ENCODE data around the gene E2F1.
A peak's percentile ranks its signal among the peaks of the same experiment; 100 is the strongest.
"Not testable (repeated sequence)": the region's sequence is repeated elsewhere in the genome, so short reads cannot be mapped to it uniquely, and the experiment has no call there.

Gene E2F1

DNA sequence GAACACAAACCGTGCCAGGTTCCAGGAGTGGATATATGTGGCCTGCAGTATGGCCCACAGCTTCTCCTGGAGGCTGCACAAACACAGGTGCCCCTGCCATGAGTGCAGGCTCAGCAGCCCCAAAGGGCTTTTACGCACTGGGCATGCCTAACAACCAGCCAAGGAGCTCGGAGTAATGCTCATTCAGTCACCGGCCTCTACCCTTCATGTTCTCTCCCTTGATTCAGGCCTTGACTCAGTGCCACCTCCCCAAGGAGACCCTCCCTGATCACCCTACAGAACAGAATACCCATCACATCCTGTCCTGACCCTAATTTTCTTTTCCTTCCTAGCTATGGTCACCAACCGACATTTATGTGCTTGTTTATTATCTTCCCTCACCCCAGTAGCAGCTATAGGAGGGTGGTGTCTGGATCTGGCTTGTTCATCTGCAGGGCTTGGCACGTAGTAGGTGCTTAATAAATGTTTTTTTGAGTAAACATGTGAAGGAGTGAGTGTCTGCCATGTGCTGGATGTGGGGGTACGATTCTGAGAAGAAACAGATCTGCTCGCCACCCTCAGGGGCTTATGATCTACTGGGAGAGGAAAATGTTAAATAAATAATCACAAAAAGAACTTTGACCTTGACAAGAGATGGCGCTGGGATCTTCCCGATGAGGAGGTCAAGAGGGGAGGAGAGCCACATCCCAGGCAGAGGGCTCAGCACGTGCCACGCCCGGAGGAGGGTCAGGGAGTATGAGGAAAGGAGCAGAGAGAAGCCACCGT, 24.7 kb upstream of the E2F1 start:
- no peak for DNase-seq (ENCODE audit: low read depth)

DNA sequence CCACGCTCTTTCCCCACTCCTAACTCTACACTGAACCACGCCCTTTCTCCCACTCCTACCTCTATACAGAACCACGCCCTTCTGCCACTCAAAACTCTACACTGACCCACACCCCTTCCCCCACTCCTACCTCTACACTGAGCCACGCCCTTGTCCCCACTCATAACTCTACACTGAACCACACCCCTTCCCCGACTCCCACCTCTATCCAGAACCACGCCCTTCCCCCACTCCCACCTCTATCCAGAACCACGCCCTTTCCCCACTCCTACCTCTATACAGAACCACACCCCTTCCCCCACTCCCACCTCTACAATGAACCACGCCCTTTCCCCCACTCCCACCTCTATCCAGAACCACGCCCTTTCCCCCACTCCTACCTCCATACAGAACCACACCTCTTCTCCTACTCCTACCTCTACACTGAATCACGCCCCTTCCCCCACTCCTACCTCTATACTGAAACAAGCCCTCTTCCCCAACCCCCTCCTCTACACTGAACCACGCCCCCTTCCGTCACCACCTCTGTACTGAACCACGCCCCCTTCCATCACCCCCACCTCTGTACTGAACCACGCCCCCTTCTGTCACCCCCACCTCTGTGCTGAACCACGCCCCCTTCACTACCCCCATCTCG, 23.8 kb upstream of the E2F1 start:
- no peak for DNase-seq (ENCODE audit: low read depth)

DNA sequence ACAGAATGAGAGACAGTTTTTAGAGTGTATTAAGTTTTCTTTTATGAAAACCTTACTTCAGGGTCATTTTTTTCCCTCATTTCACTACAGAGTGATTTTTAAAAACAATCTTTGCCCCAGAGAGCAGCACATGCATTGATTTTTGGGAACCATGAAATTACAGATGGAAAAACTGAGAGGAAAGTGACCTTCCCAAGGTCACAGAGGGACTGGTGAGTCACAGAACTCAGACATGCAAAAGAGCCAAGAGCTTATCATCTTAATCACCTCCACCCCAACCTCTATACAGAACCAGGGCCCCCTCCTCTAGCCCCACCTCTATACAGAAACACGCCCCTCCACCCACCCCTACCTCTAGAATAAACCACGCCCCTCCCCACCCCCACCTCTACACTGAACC, 23.2 kb upstream of the E2F1 start:
- DNase-seq (ENCODE audit: low read depth): no peak

DNA sequence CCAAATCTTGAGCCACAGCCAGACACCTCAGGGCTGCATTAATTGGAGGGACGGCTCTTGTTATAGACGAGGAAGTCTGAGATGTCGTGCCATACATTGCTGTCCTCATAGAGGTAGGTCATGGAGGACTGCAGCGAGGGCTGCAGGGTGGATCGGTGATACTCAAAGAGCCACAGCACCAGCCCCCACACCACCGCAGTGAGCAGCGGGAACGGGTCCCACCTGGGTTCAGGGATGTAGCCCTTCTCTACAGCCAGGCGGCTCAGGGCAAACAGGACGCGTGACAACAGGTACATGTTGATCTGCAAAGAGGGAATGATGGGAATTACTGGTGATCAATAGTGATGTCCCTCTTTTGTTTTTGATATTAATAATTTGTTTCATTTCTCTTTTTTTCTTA, 21.5 kb upstream of the E2F1 start:
- no peak for DNase-seq (ENCODE audit: low read depth)

DNA sequence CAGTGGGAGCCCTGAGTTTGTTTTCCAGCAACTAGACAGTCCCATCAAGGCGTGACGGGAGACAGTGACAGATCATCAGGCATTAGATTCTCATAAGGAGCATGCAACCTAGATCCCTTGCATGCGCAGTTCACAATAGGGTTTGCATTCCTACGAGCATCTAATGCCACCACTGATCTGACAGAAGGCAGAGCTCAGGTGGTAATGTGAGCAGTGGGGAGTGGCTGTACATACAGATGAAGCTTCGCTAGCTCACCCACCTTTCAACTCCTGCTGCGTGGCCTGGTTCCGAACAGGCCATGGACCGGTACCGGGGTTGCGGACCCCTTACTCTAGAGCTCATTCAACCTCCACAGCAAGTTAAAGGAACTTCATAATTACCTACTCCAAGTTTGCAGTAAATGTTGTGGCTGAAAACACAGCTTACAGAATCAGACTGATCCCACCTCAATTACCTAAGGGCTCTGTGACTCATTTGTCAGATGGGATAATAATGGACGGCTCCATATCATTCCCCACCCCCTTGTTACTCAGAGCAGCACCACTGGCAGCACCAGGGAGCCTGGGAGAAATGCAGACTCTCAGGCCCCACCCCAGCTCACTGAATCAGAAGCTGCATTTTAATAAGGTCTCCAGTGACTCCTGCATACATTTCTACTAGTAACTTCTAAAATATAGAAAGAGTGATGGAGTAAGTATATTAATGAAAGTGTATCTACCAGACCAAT, 18.2 kb upstream of the E2F1 start:
- DNase-seq (ENCODE audit: low read depth): no peak

DNA sequence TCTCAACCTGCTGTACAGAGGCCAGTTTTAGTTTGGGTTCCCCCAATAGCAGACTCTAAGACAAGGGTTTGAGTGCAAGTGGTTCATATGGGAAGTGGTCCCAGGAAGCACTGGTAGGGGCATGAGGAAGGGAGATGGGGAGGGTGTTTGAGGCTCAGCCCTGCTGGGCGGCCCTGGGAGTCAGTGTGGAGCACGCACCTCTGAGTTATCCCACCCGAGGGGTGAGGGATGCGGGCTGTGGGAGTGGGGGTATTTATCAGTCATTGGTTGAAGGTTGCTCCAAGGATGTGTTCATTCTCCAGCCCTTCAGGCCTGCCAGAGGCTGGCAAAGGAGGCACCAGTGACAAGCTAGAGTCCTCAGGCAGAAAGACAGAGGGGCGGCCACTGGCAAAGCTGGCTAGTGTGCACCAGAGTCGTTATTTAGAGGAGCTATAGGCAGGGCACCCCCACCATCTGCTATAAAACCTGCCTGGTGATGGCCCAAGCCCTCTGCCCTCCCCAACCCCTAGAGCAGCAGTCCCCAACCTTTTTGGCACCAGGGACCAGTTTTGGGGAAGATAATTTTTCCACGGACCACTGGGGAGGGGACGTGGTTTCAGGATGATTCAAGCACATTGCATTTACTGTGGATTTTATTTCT, 17.4 kb upstream of the E2F1 start:
- DNase-seq (ENCODE audit: low read depth): no peak

DNA sequence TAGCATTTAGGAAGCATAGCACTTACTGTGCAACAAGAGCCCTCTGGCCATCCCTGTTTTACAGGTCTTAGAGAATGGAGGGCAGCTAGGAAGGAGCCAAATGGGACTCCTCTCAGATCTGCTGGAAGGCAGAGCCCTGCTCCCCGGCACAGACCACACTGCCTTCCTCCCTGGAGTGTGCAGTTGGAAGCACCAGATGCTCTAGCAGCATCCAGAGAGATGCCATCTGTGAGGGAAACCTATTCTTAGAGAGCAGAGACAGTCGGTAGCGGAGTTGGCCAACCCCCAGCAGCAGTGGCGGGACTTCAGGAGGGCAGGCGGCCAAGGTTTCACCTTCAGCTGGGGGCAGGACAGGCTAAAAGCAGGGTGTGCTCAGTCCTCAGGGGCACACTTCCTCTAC, 16.7 kb upstream of the E2F1 start:
- DNase-seq (ENCODE audit: low read depth): no peak

DNA sequence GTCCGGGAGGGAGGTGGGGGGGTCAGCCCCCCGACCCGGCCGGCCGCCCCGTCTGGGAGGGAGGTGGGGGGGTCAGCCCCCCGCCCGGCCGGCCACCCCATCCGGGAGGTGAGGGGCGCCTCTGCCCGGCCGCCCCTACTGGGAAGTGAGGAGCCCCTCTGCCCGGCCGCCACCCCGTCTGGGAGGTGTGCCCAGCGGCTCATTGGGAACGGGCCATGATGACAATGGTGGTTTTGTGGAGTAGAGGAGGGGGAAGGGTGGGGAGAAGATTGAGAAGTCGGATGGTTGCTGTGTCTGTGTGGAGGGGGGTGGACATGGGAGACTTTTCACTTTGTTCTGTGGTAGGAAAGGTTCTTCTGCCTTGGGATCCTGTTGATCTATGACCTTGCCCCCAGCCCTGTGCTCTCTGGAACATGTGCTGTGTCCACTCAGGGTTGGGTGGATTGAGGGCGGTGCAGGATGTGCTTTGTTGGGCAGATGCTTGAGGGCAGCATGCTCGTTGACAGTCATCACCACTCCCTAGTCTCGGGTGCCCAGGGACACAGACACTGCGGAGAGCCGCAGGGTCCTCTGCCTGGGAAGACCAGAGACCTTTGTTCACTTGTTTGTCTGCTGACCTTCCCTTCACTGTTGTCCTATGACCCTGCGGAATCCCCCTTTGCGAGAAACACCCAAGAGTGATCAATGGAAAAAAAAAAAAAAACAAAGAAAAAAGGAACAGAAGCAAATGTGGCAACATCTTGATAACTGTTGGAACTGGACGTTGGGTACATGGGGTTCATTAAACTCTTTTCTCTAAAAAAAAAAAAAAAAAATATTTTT, 15.7 kb upstream of the E2F1 start:
- no peak for DNase-seq (ENCODE audit: low read depth)

DNA sequence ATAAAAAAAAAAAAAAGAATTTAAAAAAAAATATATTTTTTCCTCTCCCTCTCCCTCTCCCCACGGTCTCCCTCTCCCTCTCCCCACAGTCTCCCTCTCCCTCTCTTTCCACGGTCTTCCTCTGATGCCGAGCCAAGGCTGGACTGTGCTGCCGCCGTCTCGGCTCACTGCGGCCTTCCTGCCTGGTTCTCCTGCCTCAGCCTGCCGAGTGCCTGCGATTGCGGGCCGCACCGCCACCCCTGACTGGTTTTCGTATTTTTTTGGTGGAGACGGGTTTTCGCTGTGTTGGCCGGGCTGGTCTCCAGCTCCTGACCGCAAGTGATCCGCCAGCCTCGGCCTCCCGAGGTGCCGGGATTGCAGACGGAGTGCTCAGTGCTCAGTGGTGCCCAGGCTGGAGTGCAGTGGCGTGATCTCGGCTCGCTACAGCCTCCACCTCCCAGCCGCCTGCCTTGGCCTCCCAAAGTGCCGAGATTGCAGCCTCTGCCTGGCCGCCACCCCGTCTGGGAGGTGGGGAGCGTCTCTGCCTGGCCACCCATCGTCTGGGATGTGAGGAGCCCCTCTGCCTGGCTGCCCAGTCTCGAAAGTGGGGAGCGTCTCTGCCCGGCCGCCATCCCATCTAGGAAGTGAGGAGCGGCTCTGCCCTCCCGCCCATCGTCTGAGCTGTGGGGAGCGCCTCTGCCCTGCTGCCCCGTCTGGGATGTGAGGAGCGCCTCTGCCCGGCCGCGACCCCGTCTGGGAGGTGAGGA, 14.7 kb upstream of the E2F1 start:
- not testable (repeated sequence) for DNase-seq (ENCODE audit: low read depth)

DNA sequence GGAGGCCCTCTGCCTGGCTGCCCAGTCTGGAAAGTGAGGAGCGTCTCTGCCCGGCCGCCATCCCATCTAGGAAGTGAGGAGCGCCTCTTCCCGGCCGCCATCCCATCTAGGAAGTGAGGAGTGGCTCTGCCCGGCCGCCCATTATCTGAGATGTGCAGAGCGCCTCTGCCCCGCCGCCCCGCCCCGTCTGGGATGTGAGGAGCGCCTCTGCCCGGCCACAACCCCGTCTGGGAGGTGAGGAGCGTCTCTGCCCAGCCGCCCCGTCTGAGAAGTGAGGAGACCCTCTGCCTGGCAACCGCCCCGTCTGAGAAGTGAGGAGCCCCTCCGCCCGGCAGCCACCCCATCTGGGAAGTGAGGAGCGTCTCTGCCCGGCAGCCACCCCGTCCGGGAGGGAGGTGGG, 12.8 kb upstream of the E2F1 start:
- not testable (repeated sequence) for DNase-seq (ENCODE audit: low read depth)

DNA sequence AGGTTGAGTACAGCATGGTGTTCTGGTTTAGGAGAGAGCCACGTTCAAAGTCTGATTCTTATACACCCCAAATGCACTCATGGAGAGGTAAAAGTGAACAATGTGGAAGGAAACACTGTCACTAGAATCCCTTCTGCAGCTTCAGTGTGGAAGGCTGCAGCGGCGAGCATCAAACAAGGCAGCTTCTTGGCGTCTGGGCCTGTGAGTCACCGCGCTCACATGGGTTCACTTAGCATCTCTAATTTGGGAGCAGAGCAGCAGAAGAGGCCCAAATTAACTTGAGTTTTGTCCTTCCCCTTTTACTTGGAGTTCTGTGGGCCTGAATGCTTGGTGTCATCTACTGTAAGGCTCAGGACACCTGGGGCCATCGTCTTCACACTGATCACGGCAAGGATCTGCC, 10.9 kb upstream of the E2F1 start:
- DNase-seq (ENCODE audit: low read depth): no peak

DNA sequence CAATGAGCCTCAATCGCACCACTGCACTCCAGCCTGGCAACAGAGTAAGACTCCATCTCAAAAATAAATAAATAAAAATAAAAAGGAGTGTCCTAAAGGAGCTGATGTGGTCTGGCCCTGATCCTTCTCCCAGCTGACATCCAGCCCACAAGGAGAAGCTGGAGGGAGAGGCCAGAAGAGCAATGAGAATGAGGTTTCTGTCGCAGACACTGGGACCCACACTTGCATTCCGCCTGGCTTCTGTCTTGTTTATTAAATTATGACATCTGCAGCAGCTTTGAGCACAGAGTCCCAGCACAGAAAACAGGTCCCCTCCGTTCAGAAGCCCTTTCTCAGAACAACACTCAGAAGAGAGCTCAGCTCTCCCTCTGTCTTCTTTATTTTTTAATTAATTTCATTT, 10.3 kb upstream of the E2F1 start:
- DNase-seq (ENCODE audit: low read depth): no peak

DNA sequence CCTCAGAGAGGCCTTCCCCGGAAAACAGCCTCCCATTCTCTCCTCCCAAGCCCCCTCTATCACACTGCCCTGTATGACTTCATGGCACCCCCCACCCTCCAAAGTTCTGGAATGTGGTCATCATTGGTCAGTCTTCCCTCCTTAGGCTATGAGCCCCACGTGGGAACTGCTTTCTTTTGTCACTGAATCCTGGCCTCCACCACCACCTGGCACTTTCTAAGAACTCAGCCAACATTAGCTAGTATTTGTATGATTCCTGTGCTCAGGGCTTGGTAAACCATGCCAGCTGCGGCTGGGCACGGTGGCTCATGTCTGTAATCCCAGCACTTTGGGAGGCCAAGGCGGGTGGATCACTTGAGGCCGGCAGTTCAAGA, 8.4 kb upstream of the E2F1 start:
- DNase-seq (ENCODE audit: low read depth): no peak

DNA sequence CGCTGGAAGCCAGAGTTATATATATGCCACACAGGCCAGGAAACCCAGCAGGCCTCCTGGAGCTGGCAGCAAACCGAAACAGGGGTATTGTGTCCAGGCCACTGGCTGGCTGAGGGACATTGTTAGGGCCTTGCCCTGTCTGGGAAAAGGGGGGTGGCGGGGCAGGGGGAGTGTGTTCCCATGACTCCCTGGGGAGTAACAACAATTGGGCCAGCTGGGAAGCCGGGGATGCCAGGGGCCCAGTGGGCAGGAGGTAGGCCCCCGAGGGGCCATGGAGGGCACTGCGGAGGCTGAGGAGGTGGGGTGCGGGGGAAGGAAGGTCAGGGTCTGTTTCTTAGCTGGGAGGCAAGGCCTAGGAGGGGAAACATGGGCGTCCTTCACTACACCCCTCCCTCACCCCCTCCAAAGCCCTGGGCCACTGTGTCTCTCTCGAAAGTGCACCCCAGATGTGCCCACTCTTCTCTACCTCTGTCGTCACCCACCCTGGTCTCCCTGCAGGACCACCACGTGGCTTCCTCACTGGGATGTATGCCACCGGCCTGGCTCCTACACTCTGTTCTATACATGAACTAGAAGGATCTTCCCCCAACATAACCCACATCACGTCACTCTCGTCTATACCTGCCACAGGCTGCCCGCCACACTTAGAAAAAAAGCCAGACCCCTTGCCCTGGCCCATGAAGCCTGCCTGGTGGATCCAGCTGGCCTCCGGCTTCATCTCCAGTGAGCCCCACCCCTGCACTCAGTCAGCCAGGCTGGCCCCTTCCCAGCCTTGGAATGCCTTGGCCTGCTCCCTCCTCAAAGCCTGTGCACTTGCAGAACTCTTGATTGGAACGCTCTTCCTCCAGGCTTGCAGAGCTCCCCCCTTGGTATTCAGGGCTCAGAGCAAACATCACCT, 7.8 kb upstream of the E2F1 start:
- no peak for DNase-seq (ENCODE audit: low read depth)

DNA sequence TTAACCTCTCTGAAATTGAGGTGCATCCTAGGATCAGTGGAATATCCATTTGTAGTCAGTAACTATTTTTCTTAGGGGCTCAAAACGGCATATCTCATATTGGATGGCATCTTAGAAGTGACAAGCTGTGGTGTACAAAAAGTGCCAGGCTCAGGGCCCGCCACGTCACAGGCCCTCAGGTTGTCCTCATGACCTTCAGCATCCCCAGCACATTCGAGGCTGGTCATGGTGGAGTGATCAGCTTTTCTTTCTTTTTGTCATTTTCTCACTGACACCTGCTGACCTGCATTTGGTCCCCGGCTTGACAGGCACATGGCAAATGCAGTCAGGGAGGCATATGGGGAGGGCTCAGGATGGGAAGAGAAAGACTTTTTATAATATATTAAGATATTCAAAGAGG, 7.1 kb upstream of the E2F1 start:
- DNase-seq (ENCODE audit: low read depth): no peak

DNA sequence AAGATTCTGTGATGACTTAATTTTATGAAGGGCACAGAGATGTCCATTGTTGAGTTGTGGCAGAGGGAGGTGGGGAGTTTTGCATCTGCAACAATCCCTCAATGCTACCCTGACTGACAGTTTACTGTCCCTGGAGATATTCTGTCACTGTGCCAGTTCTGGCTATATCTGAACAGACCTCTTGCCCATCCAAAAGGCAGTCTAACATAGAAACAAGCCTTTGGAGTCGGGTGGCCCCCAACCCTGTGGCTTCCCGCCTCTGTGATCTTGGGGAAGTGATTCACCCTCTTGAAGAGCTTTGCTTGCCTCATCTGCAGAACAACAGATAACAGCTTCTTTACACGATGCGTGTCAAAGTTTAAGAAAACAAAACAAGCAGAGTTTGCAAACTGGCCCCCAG, 3.8 kb upstream of the E2F1 start:
- peak; percentile 33 for DNase-seq (ENCODE audit: low read depth)

DNA sequence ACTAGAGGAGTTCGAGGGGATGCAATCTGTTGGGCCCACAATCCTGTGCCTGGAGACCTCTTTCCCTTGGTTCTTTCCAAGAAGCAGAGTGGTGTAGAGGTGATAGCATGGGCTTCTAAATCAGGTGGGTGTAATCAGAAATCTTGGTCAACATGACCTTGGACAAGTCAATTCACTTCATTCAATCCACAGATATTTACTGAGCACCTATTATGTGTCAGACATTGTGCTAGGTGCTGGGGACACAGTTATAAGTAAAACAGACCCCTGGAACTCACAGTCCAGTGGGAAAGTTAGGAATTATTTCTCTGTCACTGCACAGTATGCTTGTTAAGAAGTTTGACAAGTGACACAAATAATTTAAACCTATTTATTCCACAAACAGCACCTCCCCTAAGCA, 3.3 kb upstream of the E2F1 start:
- DNase-seq (ENCODE audit: low read depth): no peak

DNA sequence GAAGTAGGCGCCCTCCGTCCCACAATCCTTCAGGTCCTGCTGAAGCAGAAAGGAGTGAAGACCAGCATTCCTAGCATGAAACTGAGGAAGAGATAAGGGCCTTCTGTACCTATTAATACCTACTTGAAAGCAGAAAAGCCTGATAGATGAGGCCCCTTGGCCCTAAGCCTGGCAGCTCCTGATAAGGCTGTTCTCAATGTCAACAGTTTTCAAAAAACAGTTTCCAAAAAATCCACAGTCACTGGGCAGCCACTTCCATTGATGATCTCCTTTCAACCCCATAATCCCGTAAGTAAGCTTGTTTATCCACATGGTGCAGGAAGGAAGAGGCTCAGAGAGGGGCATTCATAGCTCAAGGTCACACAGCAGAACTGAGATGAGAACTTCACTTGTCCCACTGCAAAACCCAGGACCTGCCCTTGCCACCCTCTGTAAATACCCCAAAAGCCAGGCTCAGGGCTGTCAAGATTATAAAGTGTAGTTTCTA, 2.8 kb upstream of the E2F1 start:
- no peak for DNase-seq (ENCODE audit: low read depth)

DNA sequence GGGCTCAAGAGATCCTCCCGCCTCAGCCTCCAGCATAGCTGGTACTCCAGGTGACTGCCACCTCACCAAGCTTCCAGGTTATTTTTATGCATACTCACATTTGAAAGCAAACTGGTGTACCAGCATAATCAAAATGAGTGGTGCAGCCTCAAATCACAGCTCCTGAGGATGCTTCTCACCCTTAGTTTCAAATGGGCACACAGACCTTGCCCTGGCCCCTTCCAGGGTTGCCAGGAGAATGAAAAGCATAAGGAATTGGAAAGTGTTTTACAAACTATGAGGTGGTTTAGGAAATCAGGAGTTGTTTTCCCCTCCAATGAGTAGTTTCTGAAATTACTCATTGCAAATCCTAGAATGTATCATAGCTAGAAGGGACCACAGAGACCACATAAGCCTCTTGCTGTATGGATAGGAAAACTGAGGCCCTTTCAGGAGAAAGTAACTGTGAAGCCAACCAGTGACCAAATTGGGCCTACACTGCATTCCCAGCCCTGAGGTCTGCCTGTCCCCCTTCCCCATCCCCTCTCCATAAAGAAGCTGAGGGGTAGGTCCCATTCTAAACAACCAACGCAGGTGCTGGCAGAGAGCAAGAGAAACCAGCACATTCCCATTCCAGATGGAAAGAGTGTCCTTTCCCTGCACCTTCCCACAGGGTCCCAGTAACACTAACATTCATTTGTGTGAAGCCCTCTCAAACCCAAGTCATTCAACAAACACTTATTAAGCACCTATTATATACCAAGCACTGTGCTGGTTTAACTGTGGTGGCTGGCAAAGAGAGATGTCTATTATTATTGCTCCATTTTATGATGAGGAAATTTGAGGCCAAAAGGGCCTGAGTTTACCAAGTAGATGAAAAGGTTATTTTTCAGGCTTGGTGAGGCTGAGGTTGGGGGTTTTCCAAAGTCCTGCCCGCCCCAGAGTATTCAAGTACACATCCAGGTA, 2.1 kb upstream of the E2F1 start:
- no peak for DNase-seq (ENCODE audit: low read depth)
